ENCODE results near the gene TAF4.

TAF4 gene

GRCh38 chr20:62031462-62032092 is 34.1 kb downstream of the TAF4 start:
- H3K9me3 ChIP-seq (ENCODE audit: insufficient read depth, low read length) = no peaks in the 10 kb centered on the region
- no peaks in the 10 kb centered on the region for H4K20me1 ChIP-seq (ENCODE audit: low read depth, low read length)
- no peak overlapping the region for H2AFZ ChIP-seq (ENCODE audit: low read depth, low read length, severe bottlenecking)
- peak overlapping the region; percentile 39 for H3K4me2 ChIP-seq (ENCODE audit: low read depth, low read length, poor library complexity, severe bottlenecking)
- peak overlapping the region; percentile 77 for H3K27ac ChIP-seq (ENCODE audit: low read depth, low read length)
- H3K36me3 ChIP-seq (ENCODE audit: low read length) = no peaks in the 10 kb centered on the region
- peaks cover 72% of the 10 kb centered on the region for H3K79me2 ChIP-seq (ENCODE audit: insufficient read depth, low read length)
- H3K9me2 ChIP-seq (replicated peaks; ENCODE audit: insufficient read depth, low read length) = no peaks in the 10 kb centered on the region
- 0 out of 2 replicates have a peak, but pooled peaks cover 5% of the 10 kb centered on the region for H3F3A ChIP-seq (ENCODE audit: insufficient read depth)
- no peak overlapping the region for H3K4me3 ChIP-seq (ENCODE audit: insufficient read depth, low read length, poor library complexity, severe bottlenecking)
- no peak for TF ChIP-seq CTCF (IDR thresholded peaks at IDR 0.05; ENCODE audit: insufficient read depth, low read length, poor library complexity, severe bottlenecking)
- no peak for TF ChIP-seq EZH2phosphoT487 (conservative IDR thresholded peaks at IDR 0.05; ENCODE audit: low read length)
- H3K27me3 ChIP-seq (ENCODE audit: low read length) = no peaks in the 10 kb centered on the region
- H3K9ac ChIP-seq (ENCODE audit: low read length) = peak overlapping the region; percentile 26; the same call in 1 of the 2 replicates

GRCh38 chr20:62030834-62031434 is 34.7 kb downstream of the TAF4 start:
- H3K27me3 ChIP-seq (ENCODE audit: low read length) = no peaks in the 10 kb centered on the region
- peak overlapping the region; percentile 77 for H3K27ac ChIP-seq (ENCODE audit: low read depth, low read length)
- TF ChIP-seq CTCF (IDR thresholded peaks at IDR 0.05; ENCODE audit: insufficient read depth, low read length, poor library complexity, severe bottlenecking) = no peak
- no peak for TF ChIP-seq EZH2phosphoT487 (conservative IDR thresholded peaks at IDR 0.05; ENCODE audit: low read length)
- H3K9me3 ChIP-seq (ENCODE audit: insufficient read depth, low read length) = no peaks in the 10 kb centered on the region
- no peaks in the 10 kb centered on the region for H3K36me3 ChIP-seq (ENCODE audit: low read length)
- H3K9me2 ChIP-seq (replicated peaks; ENCODE audit: insufficient read depth, low read length) = no peaks in the 10 kb centered on the region
- peaks cover 67% of the 10 kb centered on the region for H3K79me2 ChIP-seq (ENCODE audit: insufficient read depth, low read length)
- H3K4me3 ChIP-seq (ENCODE audit: insufficient read depth, low read length, poor library complexity, severe bottlenecking) = no peak overlapping the region
- H3F3A ChIP-seq (ENCODE audit: insufficient read depth) = 0 out of 2 replicates have a peak, but pooled peaks cover 5% of the 10 kb centered on the region
- H3K4me2 ChIP-seq (ENCODE audit: low read depth, low read length, poor library complexity, severe bottlenecking) = peak overlapping the region; percentile 39
- no peak overlapping the region for H2AFZ ChIP-seq (ENCODE audit: low read depth, low read length, severe bottlenecking)
- H4K20me1 ChIP-seq (ENCODE audit: low read depth, low read length) = no peaks in the 10 kb centered on the region
- H3K9ac ChIP-seq (ENCODE audit: low read length) = peak overlapping the region; percentile 26; the same call in 1 of the 2 replicates

- no peaks in the 10 kb centered on the region for H3K27me3 ChIP-seq (ENCODE audit: low read length)
- H3K79me2 ChIP-seq (ENCODE audit: insufficient read depth, low read length) = peaks cover 68% of the 10 kb centered on the region
Measured at GRCh38 chr20:62030357-62030756, 35.3 kb downstream of the TAF4 start.

More at GRCh38 chr20:62030357-62030756, 35.3 kb downstream of the TAF4 start:
- Histone ChIP-seq H3K36me3 (ENCODE audit: low read length) (no peaks in the 10 kb centered on the region), H3K9ac (ENCODE audit: low read length) (peak overlapping the region; percentile 26; the same call in 1 of the 2 replicates), H3K4me3 (ENCODE audit: insufficient read depth, low read length, poor library complexity, severe bottlenecking) (no peak overlapping the region), H3K4me2 (ENCODE audit: low read depth, low read length, poor library complexity, severe bottlenecking) (peak overlapping the region; percentile 39), H2AFZ (ENCODE audit: low read depth, low read length, severe bottlenecking) (no peak overlapping the region), H3F3A (ENCODE audit: insufficient read depth) (0 out of 2 replicates have a peak, but pooled peaks cover 5% of the 10 kb centered on the region), H4K20me1 (ENCODE audit: low read depth, low read length) (no peaks in the 10 kb centered on the region), H3K9me3 (ENCODE audit: insufficient read depth, low read length) (no peaks in the 10 kb centered on the region), H3K27ac (ENCODE audit: low read depth, low read length) (peak overlapping the region; percentile 77), H3K9me2 (replicated peaks; ENCODE audit: insufficient read depth, low read length) (no peaks in the 10 kb centered on the region)
- TF ChIP-seq CTCF (IDR thresholded peaks at IDR 0.05; ENCODE audit: insufficient read depth, low read length, poor library complexity, severe bottlenecking) (no peak), EZH2phosphoT487 (conservative IDR thresholded peaks at IDR 0.05; ENCODE audit: low read length) (no peak)
